HFF-Myc (cell line): ENCODE data around the gene NELL2.

Experiments used
- DNase-seq: peaks from one replicate; pipeline ENCODE4 v3.0.0-alpha.2; 2011; ENCODE audit warnings: low read depth; ENCODE audit errors: extremely low read depth
- H3K4me3 ChIP-seq: replicated peaks from 2 replicates; pipeline ENCODE4 v1.5.1; 2011; ENCODE audit warnings: low read depth, mild to moderate bottlenecking, control low read depth, low read length
- CTCF ChIP-seq: IDR thresholded peaks from 2 replicates; pipeline ENCODE4 v1.5.1; 2012; ENCODE audit warnings: mild to moderate bottlenecking, low read depth, low read length, control low read depth; ENCODE audit errors: missing control alignments

Gene NELL2

GRCh38 chr12:44780221-44780790, 95.8 kb downstream of the NELL2 start:
- no peak for DNase-seq
- no peak overlapping the region for H3K4me3 ChIP-seq
- TF ChIP-seq CTCF = no peak

- DNase-seq = no peak
- H3K4me3 ChIP-seq = no peak overlapping the region
These were observed 96.3 kb downstream of the NELL2 start for GRCh38 chr12:44779766-44780165.

GRCh38 chr12:44778863-44779262, 97.3 kb downstream of the NELL2 start:
- TF ChIP-seq CTCF = no peak
- no peak for DNase-seq
- no peak overlapping the region for H3K4me3 ChIP-seq

More at GRCh38 chr12:44779766-44780165, 96.3 kb downstream of the NELL2 start:
- no peak for TF ChIP-seq CTCF

DNA sequence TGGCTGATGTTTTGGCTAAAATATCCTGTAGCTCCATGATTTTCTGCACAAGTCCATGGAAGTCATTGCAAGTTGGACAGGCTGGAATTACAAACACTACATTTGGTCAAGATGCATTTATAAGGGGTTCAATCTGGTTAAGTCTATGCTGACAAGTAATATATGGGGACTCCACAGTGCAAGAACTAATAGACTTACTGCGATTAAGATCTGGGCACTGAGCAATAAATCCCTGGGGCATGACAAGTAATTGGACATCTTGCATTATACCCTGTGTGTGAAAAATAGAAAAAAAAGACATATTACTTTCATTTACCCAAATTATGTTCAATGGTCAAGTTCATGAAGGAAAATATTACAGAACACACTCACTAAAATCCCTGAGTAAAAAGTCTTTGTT, 99.1 kb downstream of the NELL2 start:
- TF ChIP-seq CTCF = no peak
- no peak overlapping the region for H3K4me3 ChIP-seq
- no peak for DNase-seq

- DNase-seq = no peak
- no peak for TF ChIP-seq CTCF
- H3K4me3 ChIP-seq = no peak overlapping the region
These were observed 100.2 kb downstream of the NELL2 start for GRCh38 chr12:44775901-44776300.

- peak; percentile 85 for TF ChIP-seq CTCF
- peak; percentile 3 for DNase-seq
- H3K4me3 ChIP-seq = no peak overlapping the region
These were observed 101.2 kb downstream of the NELL2 start for GRCh38 chr12:44774815-44775411.

- no peak for TF ChIP-seq CTCF
- DNase-seq = no peak
- no peak overlapping the region for H3K4me3 ChIP-seq
These were observed 104.6 kb downstream of the NELL2 start for GRCh38 chr12:44771485-44772021.
